SK-N-SH treated with all-trans-retinoic acid at 6 μM for 48 hours (cell line): ENCODE measurements around the gene PLG.
"Not testable (repeated sequence)": the region's sequence is repeated elsewhere in the genome, so short reads cannot be mapped to it uniquely, and the experiment has no call there.

Source experiments
- ATAC-seq: fragments of 200-7000 bp; cut with Tn5 transposase; 3 replicates; pipeline ENCODE4 v1.9.1; 2020; ENCODE audit warnings: mild to moderate bottlenecking, moderate library complexity
- ARNTL ChIP-seq: fragments of 450-650 bp; formaldehyde crosslinking; IDR thresholded peaks from 2 replicates; pipeline ENCODE4 v1.5.0; 2020; ENCODE audit warnings: low read depth, mild to moderate bottlenecking, moderate library complexity, borderline replicate concordance
- BACH2 ChIP-seq: fragments of 250-450 bp; sonication (Bioruptor Pico); IDR thresholded peaks from 2 replicates; pipeline ENCODE4 v1.9.0; 2021; ENCODE audit warnings: mild to moderate bottlenecking, borderline replicate concordance
- CREB5 ChIP-seq: fragments of 250-450 bp; sonication (Bioruptor Pico); IDR thresholded peaks from 2 replicates; pipeline ENCODE4 v1.5.1; 2020; ENCODE audit warnings: low read depth, mild to moderate bottlenecking, moderate library complexity
- CSDC2 ChIP-seq: fragments of 250-450 bp; sonication (Bioruptor Pico); IDR thresholded peaks from 2 replicates; pipeline ENCODE4 v1.5.0; 2020; ENCODE audit warnings: mild to moderate bottlenecking, moderate library complexity
- ESRRG ChIP-seq: fragments of 250-450 bp; sonication (Bioruptor Pico); IDR thresholded peaks from 2 replicates; pipeline ENCODE4 v1.6.1; 2021; ENCODE audit warnings: mild to moderate bottlenecking
- GLIS3 ChIP-seq: fragments of 250-450 bp; sonication (Bioruptor Pico); IDR thresholded peaks from 2 replicates; pipeline ENCODE4 v1.5.0; 2020; ENCODE audit warnings: mild to moderate bottlenecking, moderate library complexity
- ISL1 ChIP-seq: fragments of 250-450 bp; sonication (Bioruptor Pico); IDR thresholded peaks from 2 replicates; pipeline ENCODE4 v2.1.2; 2022; ENCODE audit warnings: mild to moderate bottlenecking, moderate library complexity
- OSR1 ChIP-seq: fragments of 250-450 bp; sonication (Bioruptor Pico); IDR thresholded peaks from 2 replicates; pipeline ENCODE4 v1.8.0; 2022; ENCODE audit warnings: moderate library complexity, mild to moderate bottlenecking, inconsistent platforms
- POU6F1 ChIP-seq: fragments of 250-450 bp; sonication (Bioruptor Pico); IDR thresholded peaks from 2 replicates; pipeline ENCODE4 v1.8.0; 2021; ENCODE audit warnings: low read depth, mild to moderate bottlenecking, moderate library complexity, borderline replicate concordance
- RARB ChIP-seq: fragments of 250-450 bp; sonication (Bioruptor Pico); IDR thresholded peaks from 2 replicates; pipeline ENCODE4 v1.8.0; 2021; ENCODE audit warnings: mild to moderate bottlenecking, moderate library complexity
- SNAI2 ChIP-seq: fragments of 250-450 bp; sonication (Bioruptor Pico); IDR thresholded peaks from 2 replicates; pipeline ENCODE4 v1.5.0; 2020; ENCODE audit warnings: mild to moderate bottlenecking, moderate library complexity
- TCF4 ChIP-seq: fragments of 250-450 bp; sonication (Bioruptor Pico); IDR thresholded peaks from 2 replicates; pipeline ENCODE4 v1.8.0; 2021; ENCODE audit warnings: mild to moderate bottlenecking, moderate library complexity, borderline replicate concordance
- TOX ChIP-seq: fragments of 250-450 bp; sonication (Bioruptor Pico); IDR thresholded peaks from 2 replicates; pipeline ENCODE4 v1.8.0; 2021; ENCODE audit warnings: mild to moderate bottlenecking, moderate library complexity, borderline replicate concordance
- TSHZ2 ChIP-seq: fragments of 250-450 bp; sonication (Bioruptor Pico); IDR thresholded peaks from 2 replicates; pipeline ENCODE4 v1.5.0; 2020; ENCODE audit warnings: mild to moderate bottlenecking, moderate library complexity
- ZC3H10 ChIP-seq: fragments of 250-450 bp; sonication (Bioruptor Pico); IDR thresholded peaks from 2 replicates; pipeline ENCODE4 v1.5.1; 2021; ENCODE audit warnings: mild to moderate bottlenecking, moderate library complexity
- ZFP3 ChIP-seq: fragments of 250-450 bp; sonication (Bioruptor Pico); IDR thresholded peaks from 2 replicates; pipeline ENCODE4 v1.5.0; 2020; ENCODE audit warnings: mild to moderate bottlenecking, moderate library complexity
- ZFP30 ChIP-seq: fragments of 450-650 bp; formaldehyde crosslinking; IDR thresholded peaks from 2 replicates; pipeline ENCODE4 v1.5.0; 2022; ENCODE audit warnings: mild to moderate bottlenecking, moderate library complexity
- ZNF565 ChIP-seq: fragments of 450-650 bp; formaldehyde crosslinking; conservative IDR thresholded peaks from 2 replicates; pipeline ENCODE4 v1.5.0; 2020; ENCODE audit warnings: low read depth, mild to moderate bottlenecking, moderate library complexity
- ZNF70 ChIP-seq: fragments of 450-650 bp; formaldehyde crosslinking; IDR thresholded peaks from 2 replicates; pipeline ENCODE4 v1.5.0; 2020; ENCODE audit warnings: mild to moderate bottlenecking, moderate library complexity
- ZNF8 ChIP-seq: fragments of 450-650 bp; formaldehyde crosslinking; IDR thresholded peaks from 2 replicates; pipeline ENCODE4 v1.5.0; 2020; ENCODE audit warnings: mild to moderate bottlenecking, moderate library complexity
- TF ChIP-seq, protein P1 (sequence below): fragments of 250-450 bp; sonication (Bioruptor Pico); IDR thresholded peaks from 2 replicates; pipeline ENCODE4 v1.8.0; 2020; ENCODE audit warnings: mild to moderate bottlenecking, moderate library complexity, borderline replicate concordance
- TF ChIP-seq, protein P2 (sequence below): fragments of 250-450 bp; sonication (Bioruptor Pico); IDR thresholded peaks from 2 replicates; pipeline ENCODE4 v1.5.1; 2021; ENCODE audit warnings: mild to moderate bottlenecking, moderate library complexity

The PLG gene

DNA sequence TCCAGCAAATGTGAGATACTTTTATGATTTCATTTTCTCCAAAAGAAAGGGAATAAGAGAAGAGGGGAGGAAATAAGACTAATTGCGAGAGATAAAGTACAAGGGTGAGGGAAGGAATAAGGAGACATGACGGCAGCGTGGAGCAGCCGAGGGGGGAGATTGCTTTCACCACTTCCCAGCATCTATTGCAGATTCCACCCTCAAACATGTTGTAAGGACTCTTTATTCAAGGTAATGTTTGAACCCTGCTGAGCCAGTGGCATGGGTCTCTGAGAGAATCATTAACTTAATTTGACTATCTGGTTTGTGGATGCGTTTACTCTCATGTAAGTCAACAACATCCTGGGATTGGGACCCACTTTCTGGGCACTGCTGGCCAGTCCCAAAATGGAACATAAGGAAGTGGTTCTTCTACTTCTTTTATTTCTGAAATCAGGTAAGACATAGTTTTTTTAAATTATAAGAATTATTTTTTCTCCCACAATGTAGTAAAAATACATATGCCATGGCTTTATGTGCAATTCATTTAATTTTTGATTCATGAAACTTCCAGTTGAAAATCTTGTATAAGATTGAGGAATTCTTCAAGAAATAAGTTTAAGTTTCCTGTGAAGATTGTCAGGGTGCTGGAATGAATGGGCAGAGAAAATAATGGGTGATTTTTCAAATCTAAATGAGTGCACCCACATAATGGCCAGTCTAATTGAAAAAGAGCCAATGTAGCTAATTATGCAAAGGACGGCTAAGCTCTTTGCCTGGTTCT lies at the start of gene PLG:
Gene PLG, plus strand, starts transcription at position 327 of the 763 bp plus-strand sequence. Its CDS starts 61 bp downstream, at position 388.
- ATAC-seq = not testable (repeated sequence)

- no peak for ATAC-seq
- TF ChIP-seq OSR1 (CRISPR knock-in tag) (no peak), CSDC2 (CRISPR knock-in tag) (no peak), ZNF8 (CRISPR knock-in tag) (no peak), BACH2 (CRISPR knock-in tag) (no peak), SNAI2 (CRISPR knock-in tag) (no peak), TSHZ2 (CRISPR knock-in tag) (no peak), RARB (no peak), ZNF70 (CRISPR knock-in tag) (no peak), TCF4 (no peak), ZFP3 (CRISPR knock-in tag) (no peak), ESRRG (CRISPR knock-in tag) (no peak)
- TF ChIP-seq, protein P1, sequence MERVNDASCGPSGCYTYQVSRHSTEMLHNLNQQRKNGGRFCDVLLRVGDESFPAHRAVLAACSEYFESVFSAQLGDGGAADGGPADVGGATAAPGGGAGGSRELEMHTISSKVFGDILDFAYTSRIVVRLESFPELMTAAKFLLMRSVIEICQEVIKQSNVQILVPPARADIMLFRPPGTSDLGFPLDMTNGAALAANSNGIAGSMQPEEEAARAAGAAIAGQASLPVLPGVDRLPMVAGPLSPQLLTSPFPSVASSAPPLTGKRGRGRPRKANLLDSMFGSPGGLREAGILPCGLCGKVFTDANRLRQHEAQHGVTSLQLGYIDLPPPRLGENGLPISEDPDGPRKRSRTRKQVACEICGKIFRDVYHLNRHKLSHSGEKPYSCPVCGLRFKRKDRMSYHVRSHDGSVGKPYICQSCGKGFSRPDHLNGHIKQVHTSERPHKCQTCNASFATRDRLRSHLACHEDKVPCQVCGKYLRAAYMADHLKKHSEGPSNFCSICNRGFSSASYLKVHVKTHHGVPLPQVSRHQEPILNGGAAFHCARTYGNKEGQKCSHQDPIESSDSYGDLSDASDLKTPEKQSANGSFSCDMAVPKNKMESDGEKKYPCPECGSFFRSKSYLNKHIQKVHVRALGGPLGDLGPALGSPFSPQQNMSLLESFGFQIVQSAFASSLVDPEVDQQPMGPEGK = no peak
- TF ChIP-seq, protein P2, sequence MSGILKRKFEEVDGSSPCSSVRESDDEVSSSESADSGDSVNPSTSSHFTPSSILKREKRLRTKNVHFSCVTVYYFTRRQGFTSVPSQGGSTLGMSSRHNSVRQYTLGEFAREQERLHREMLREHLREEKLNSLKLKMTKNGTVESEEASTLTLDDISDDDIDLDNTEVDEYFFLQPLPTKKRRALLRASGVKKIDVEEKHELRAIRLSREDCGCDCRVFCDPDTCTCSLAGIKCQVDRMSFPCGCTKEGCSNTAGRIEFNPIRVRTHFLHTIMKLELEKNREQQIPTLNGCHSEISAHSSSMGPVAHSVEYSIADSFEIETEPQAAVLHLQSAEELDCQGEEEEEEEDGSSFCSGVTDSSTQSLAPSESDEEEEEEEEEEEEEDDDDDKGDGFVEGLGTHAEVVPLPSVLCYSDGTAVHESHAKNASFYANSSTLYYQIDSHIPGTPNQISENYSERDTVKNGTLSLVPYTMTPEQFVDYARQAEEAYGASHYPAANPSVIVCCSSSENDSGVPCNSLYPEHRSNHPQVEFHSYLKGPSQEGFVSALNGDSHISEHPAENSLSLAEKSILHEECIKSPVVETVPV (CRISPR knock-in tag) = no peak
Observed at GRCh38 chr6:160659562-160659961, 42.5 kb upstream of the PLG start.

GRCh38 chr6:160661216-160661615 lies 40.8 kb upstream of the PLG start:
- no peak for ATAC-seq
- TF ChIP-seq CREB5 (CRISPR knock-in tag) = no peak
- no peak for TF ChIP-seq ZFP30 (CRISPR knock-in tag)
- no peak for TF ChIP-seq TCF4
- no peak for TF ChIP-seq CSDC2 (CRISPR knock-in tag)
- TF ChIP-seq GLIS3 = no peak
- no peak for TF ChIP-seq ARNTL (CRISPR knock-in tag)
- TF ChIP-seq TSHZ2 (CRISPR knock-in tag) = no peak
- no peak for TF ChIP-seq POU6F1 (CRISPR knock-in tag)
- TF ChIP-seq ESRRG (CRISPR knock-in tag) = no peak
- TF ChIP-seq ZC3H10 (CRISPR knock-in tag) = no peak
- no peak for TF ChIP-seq TOX
- no peak for TF ChIP-seq SNAI2 (CRISPR knock-in tag)
- TF ChIP-seq ZNF565 = no peak
- TF ChIP-seq ISL1 (CRISPR knock-in tag) = no peak
- TF ChIP-seq ZNF8 (CRISPR knock-in tag) = no peak
